Measurements from ENCODE around the gene LIMS2.

The LIMS2 gene

DNA sequence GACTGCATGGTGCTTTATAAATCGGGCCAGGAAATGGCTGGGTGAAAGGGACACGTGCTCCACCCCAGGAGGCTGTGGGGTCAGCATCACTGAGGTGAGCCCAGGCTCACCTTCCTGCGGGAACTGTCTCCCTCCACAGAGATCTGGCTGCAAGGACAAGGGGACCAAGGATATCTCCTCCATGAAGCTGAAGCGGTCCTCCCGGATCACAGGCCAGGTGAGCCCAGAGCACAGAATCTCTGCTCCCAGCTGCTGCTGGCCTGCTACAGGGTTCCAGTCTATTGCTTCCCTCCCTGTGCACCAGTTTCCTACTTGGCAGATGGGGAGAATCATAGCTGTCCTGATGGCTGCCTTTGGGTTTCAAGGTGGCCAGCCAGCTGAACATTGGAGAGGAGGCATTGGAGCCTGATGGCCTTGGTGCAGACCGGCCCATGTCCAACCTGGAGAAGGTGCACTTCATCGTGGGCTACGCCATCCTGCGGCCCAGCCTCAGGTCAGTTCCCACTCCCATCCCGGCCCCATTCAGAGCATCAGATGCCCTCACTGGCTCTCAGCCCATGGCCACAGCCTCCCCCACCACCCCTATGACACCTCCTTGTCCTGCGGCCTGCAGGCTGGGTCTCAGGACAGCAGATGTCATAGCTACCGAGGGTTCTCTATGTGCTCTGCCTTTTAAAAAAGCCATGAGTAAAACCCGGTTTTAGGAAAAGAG is 63.1 kb downstream of the LIMS2 start:
- no peak for TF ChIP-seq EZH2phosphoT487 (conservative IDR thresholded peaks at IDR 0.05; ENCODE audit: low read length)
- TF ChIP-seq, protein P1, sequence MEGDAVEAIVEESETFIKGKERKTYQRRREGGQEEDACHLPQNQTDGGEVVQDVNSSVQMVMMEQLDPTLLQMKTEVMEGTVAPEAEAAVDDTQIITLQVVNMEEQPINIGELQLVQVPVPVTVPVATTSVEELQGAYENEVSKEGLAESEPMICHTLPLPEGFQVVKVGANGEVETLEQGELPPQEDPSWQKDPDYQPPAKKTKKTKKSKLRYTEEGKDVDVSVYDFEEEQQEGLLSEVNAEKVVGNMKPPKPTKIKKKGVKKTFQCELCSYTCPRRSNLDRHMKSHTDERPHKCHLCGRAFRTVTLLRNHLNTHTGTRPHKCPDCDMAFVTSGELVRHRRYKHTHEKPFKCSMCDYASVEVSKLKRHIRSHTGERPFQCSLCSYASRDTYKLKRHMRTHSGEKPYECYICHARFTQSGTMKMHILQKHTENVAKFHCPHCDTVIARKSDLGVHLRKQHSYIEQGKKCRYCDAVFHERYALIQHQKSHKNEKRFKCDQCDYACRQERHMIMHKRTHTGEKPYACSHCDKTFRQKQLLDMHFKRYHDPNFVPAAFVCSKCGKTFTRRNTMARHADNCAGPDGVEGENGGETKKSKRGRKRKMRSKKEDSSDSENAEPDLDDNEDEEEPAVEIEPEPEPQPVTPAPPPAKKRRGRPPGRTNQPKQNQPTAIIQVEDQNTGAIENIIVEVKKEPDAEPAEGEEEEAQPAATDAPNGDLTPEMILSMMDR (IDR thresholded peaks at IDR 0.05; ENCODE audit: insufficient read depth, low read length, poor library complexity, severe bottlenecking) = no peak
- no peaks in the 10 kb centered on the region for H3K27me3 ChIP-seq (ENCODE audit: low read length)
- no peaks in the 10 kb centered on the region for H3K79me2 ChIP-seq (ENCODE audit: insufficient read depth, low read length)
- H4K20me1 ChIP-seq (ENCODE audit: low read depth, low read length) = no peaks in the 10 kb centered on the region
- H3K9ac ChIP-seq (ENCODE audit: low read length) = no peak overlapping the region
- H3K36me3 ChIP-seq (ENCODE audit: low read length) = no peaks in the 10 kb centered on the region
- H3K9me3 ChIP-seq (ENCODE audit: insufficient read depth, low read length) = no peaks in the 10 kb centered on the region
- no peak overlapping the region for H3K27ac ChIP-seq (ENCODE audit: low read depth, low read length)
- H3F3A ChIP-seq (ENCODE audit: insufficient read depth) = no peaks in the 10 kb centered on the region
- H2AFZ ChIP-seq (ENCODE audit: low read depth, low read length, severe bottlenecking) = no peak overlapping the region
- no peaks in the 10 kb centered on the region for H3K9me2 ChIP-seq (replicated peaks; ENCODE audit: insufficient read depth, low read length)
- H3K4me3 ChIP-seq (ENCODE audit: insufficient read depth, low read length, poor library complexity, severe bottlenecking) = no peak overlapping the region
- H3K4me2 ChIP-seq (ENCODE audit: low read depth, low read length, poor library complexity, severe bottlenecking) = no peak overlapping the region

DNA sequence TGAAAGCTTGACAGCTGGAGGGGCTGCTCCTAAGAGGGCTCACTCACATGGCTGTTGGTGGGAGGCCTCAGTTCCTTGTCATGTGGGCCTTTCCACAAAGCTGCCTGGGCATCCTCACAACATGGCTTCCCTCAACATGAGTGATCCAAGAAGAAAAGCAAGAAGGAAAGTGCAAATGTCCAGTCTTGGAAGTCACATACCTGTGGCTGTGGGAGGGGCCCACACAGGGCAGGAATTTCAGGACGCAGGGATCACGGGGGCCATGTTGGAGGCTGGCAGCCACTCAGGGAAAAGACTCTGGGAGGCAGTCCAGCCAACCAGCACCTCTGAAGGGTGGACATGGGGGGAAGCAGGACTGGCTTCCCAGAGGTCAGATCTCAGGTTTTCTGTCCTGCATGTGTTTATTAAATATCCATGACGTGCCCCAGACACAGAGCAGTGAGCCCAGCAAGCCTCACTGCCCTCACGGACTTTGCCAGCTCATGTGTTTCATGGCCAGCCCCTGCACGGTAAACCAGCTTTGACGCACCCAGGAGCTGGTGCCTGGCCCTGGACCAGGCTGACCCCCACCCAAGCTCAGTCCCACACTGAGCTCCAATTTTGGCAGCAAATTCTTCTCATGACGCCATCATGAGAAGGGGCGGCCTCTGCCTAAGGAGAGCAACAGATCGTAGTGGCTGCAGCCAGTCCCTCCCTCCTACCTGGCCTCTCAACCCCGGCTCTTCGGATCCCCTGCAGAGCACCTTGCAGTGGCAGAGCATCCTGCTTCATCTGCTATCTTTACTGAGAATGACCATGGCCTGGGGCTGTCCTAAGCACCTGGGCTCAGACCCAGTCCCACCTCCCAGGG is 64.0 kb downstream of the LIMS2 start:
- no peak overlapping the region for H3K9ac ChIP-seq (ENCODE audit: low read length)
- H3K9me3 ChIP-seq (ENCODE audit: insufficient read depth, low read length) = no peaks in the 10 kb centered on the region
- no peaks in the 10 kb centered on the region for H3K27me3 ChIP-seq (ENCODE audit: low read length)
- no peaks in the 10 kb centered on the region for H3K79me2 ChIP-seq (ENCODE audit: insufficient read depth, low read length)
- no peaks in the 10 kb centered on the region for H3F3A ChIP-seq (ENCODE audit: insufficient read depth)
- no peak overlapping the region for H3K27ac ChIP-seq (ENCODE audit: low read depth, low read length)
- no peaks in the 10 kb centered on the region for H4K20me1 ChIP-seq (ENCODE audit: low read depth, low read length)
- no peaks in the 10 kb centered on the region for H3K36me3 ChIP-seq (ENCODE audit: low read length)
- H3K9me2 ChIP-seq (replicated peaks; ENCODE audit: insufficient read depth, low read length) = no peaks in the 10 kb centered on the region
- H3K4me3 ChIP-seq (ENCODE audit: insufficient read depth, low read length, poor library complexity, severe bottlenecking) = no peak overlapping the region
- H3K4me2 ChIP-seq (ENCODE audit: low read depth, low read length, poor library complexity, severe bottlenecking) = no peak overlapping the region
- no peak for TF ChIP-seq EZH2phosphoT487 (conservative IDR thresholded peaks at IDR 0.05; ENCODE audit: low read length)
- TF ChIP-seq, protein P1 (IDR thresholded peaks at IDR 0.05; ENCODE audit: insufficient read depth, low read length, poor library complexity, severe bottlenecking) = no peak
- H2AFZ ChIP-seq (ENCODE audit: low read depth, low read length, severe bottlenecking) = no peak overlapping the region

DNA sequence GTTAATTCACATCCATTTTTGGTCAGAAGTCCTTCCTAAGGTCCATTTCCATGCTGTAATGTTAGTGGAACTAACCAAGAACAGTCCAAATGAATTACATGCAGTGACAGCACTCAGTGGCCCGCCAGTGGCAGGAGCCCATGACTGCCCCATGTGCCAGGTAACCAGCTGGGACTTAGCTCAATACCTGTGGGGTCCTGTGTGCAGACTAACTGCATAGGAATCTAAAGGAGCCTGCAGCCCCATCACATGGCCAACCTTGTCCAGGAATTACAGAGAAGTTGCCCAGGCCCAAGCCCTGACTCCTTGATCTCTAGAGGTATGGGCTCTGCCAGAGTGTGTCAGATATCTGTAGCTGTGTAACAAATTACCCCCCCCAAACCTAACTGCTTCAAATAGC is 64.8 kb downstream of the LIMS2 start:
- Histone ChIP-seq H3K4me2 (ENCODE audit: low read depth, low read length, poor library complexity, severe bottlenecking) (no peak overlapping the region), H3K9ac (ENCODE audit: low read length) (no peak overlapping the region), H3K27me3 (ENCODE audit: low read length) (no peaks in the 10 kb centered on the region), H3K27ac (ENCODE audit: low read depth, low read length) (no peak overlapping the region), H3K9me2 (replicated peaks; ENCODE audit: insufficient read depth, low read length) (no peaks in the 10 kb centered on the region), H3K36me3 (ENCODE audit: low read length) (no peaks in the 10 kb centered on the region), H3F3A (ENCODE audit: insufficient read depth) (no peaks in the 10 kb centered on the region), H3K4me3 (ENCODE audit: insufficient read depth, low read length, poor library complexity, severe bottlenecking) (no peak overlapping the region), H4K20me1 (ENCODE audit: low read depth, low read length) (no peaks in the 10 kb centered on the region), H3K79me2 (ENCODE audit: insufficient read depth, low read length) (no peaks in the 10 kb centered on the region), H3K9me3 (ENCODE audit: insufficient read depth, low read length) (no peaks in the 10 kb centered on the region), H2AFZ (ENCODE audit: low read depth, low read length, severe bottlenecking) (no peak overlapping the region)
- TF ChIP-seq, protein P1 (IDR thresholded peaks at IDR 0.05; ENCODE audit: insufficient read depth, low read length, poor library complexity, severe bottlenecking) = no peak
- TF ChIP-seq EZH2phosphoT487 (conservative IDR thresholded peaks at IDR 0.05; ENCODE audit: low read length) = no peak
